A673 (cell line): Measurements from ENCODE around the gene TMEM178B. TPM values are rescaled to one million over a fixed set of nuclear protein-coding genes. Genes with fewer than 3 reads are reported as not detected.
"Not testable (repeated sequence)": the region's sequence is repeated elsewhere in the genome, so short reads cannot be mapped to it uniquely, and the experiment has no call there.

Source experiments
- BruUV-seq: library from RNA; stranded (reverse); fragments of 400-500 nt; replicated peaks from 2 replicates; lab custom pipeline; 2021; lab: Mats Ljungman, UMichigan
- CTCF ChIA-PET: fragments of 300-600 bp; sonication (Branson Sonifier 250); formaldehyde crosslinking; loops from one replicate; lab custom pipeline; 2022; ENCODE audit warnings: antibody characterized with exemption; lab: Charles Lee
- POLR2A ChIA-PET: fragments of 300-600 bp; sonication (Branson Sonifier 250); formaldehyde crosslinking; loops from one replicate; lab custom pipeline; 2022; ENCODE audit warnings: antibody characterized with exemption; ENCODE audit not compliant: low non-redundant PET; lab: Charles Lee
- DNase-seq: peaks from one replicate; pipeline ENCODE4 v3.0.0-alpha.2; 2015; ENCODE audit warnings: low spot score
- H3K27ac ChIP-seq: fragments of 200-600 bp; sonication (generic); 2 replicates; pipeline ENCODE4 v1.5.1; 2016; ENCODE audit warnings: mixed run types, low read depth, mild to moderate bottlenecking, mixed read lengths, antibody characterized with exemption, low read length; ENCODE audit not compliant: poor library complexity, severe bottlenecking
- H3K27me3 ChIP-seq: fragments of 200-600 bp; sonication (generic); replicated peaks from 2 replicates; pipeline ENCODE4 v1.6.1; 2017; ENCODE audit warnings: mixed run types, low read depth, mild to moderate bottlenecking, mixed read lengths, antibody characterized with exemption, low read length; ENCODE audit not compliant: insufficient read depth, poor library complexity
- H3K36me3 ChIP-seq: fragments of 200-600 bp; sonication (generic); 2 replicates; pipeline ENCODE4 v1.6.1; 2016; ENCODE audit warnings: mixed run types, mild to moderate bottlenecking, mixed read lengths, antibody characterized with exemption, low read length; ENCODE audit not compliant: insufficient read depth, poor library complexity, severe bottlenecking
- H3K4me1 ChIP-seq: fragments of 200-600 bp; sonication (generic); 2 replicates; pipeline ENCODE4 v1.6.1; 2017; ENCODE audit warnings: mixed run types, mild to moderate bottlenecking, mixed read lengths, antibody characterized with exemption, low read length; ENCODE audit not compliant: insufficient read depth, poor library complexity, severe bottlenecking
- H3K4me3 ChIP-seq: fragments of 200-600 bp; sonication (generic); 2 replicates; pipeline ENCODE4 v1.5.1; 2016; ENCODE audit warnings: low read depth, mixed run types, mild to moderate bottlenecking, mixed read lengths, low read length; ENCODE audit not compliant: poor library complexity, severe bottlenecking
- H3K9me3 ChIP-seq: fragments of 200-600 bp; sonication (generic); 2 replicates; pipeline ENCODE4 v1.6.1; 2016; ENCODE audit warnings: mixed run types, low read depth, mild to moderate bottlenecking, mixed read lengths, antibody characterized with exemption, low read length; ENCODE audit not compliant: poor library complexity, severe bottlenecking
- CTCF ChIP-seq: fragments of 300-800, 200-600 bp; sonication (generic); conservative IDR thresholded peaks from 2 replicates; pipeline ENCODE4 v1.5.1; 2017; ENCODE audit warnings: low read depth, mild to moderate bottlenecking, antibody characterized with exemption, low read length, moderate library complexity, mixed read lengths
- EZH2 ChIP-seq: fragments of 200-600 bp; sonication (generic); IDR thresholded peaks from 2 replicates; pipeline ENCODE4 v1.6.1; 2017; ENCODE audit warnings: borderline replicate concordance, low read depth, mild to moderate bottlenecking, mixed read lengths, antibody characterized with exemption, low read length; ENCODE audit not compliant: poor library complexity, severe bottlenecking
- intact Hi-C: fragments of 100-400 bp; cut with micrococcal nuclease; formaldehyde crosslinking; loops from one replicate; pipeline ENCODE4 v1.10.0; 2022; ENCODE audit not compliant: unreplicated experiment
- total RNA-seq: library from RNA; stranded (reverse); gene quantifications from 2 replicates; pipeline ENCODE4 v1.2.3, GENCODE V29; 2021

The TMEM178B gene
- total RNA-seq, 1 experiment from 2014 or later = 2.8 TPM

DNA sequence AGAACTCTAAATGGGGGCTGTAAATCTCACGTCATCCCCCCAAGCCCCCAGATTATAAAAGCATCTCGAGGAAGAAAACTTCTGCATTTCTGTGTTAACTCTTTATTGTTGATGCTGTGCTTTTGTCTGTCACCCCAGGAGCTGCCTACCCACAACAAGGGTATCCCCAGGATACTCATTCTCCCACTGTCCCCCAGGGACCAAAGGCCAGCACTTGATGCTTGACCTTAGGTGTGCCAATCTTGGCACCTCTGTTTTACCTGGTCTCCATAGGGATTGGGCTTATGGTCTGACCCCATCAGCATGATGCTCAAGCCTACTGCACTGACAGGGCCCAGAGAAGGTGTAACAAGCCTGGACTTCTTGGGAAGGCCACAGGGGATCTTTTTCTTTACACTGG is 251.4 kb downstream of the TMEM178B start:
- Histone ChIP-seq H3K36me3 (no peaks in the 10 kb centered on the region), H3K9me3 (no peaks in the 10 kb centered on the region), H3K27ac (no peak overlapping the region), H3K4me3 (no peak overlapping the region), H3K27me3 (no peaks in the 10 kb centered on the region), H3K4me1 (no peaks in the 10 kb centered on the region)
- CTCF ChIA-PET = no interaction called here
- BruUV-seq = no TSS peak
- DNase-seq = no peak
- POLR2A ChIA-PET = no interaction called here
- intact Hi-C loops = no loop called here
- TF ChIP-seq EZH2 = no peak
- no peak for TF ChIP-seq CTCF

DNA sequence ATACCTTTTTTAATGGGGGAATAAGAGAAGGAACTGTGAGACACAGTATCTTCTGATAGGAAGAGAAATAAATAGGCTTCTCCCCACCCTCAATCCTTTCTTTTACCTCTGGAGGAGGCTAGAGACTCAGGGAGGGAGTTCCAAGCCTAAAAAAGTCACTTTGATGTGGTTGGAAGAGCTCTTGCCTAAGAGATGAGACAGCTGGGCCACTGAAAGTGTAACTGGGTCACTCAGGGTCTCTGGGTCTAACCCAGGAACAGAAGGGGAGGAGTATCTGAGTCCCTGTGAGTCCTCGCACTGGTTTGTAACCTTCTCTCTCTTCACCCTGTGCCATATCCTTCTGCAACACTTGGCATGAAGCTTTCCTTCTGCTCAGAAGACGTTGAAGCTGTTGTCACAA is 254.4 kb downstream of the TMEM178B start:
- no peak for TF ChIP-seq EZH2
- TF ChIP-seq CTCF = no peak
- CTCF ChIA-PET = no interaction called here
- Histone ChIP-seq H3K4me1 (no peaks in the 10 kb centered on the region), H3K27me3 (no peaks in the 10 kb centered on the region), H3K9me3 (no peaks in the 10 kb centered on the region), H3K27ac (no peak overlapping the region), H3K36me3 (no peaks in the 10 kb centered on the region), H3K4me3 (no peak overlapping the region)
- POLR2A ChIA-PET = no interaction called here
- no TSS peak for BruUV-seq
- DNase-seq = no peak
- intact Hi-C loops = no loop called here

DNA sequence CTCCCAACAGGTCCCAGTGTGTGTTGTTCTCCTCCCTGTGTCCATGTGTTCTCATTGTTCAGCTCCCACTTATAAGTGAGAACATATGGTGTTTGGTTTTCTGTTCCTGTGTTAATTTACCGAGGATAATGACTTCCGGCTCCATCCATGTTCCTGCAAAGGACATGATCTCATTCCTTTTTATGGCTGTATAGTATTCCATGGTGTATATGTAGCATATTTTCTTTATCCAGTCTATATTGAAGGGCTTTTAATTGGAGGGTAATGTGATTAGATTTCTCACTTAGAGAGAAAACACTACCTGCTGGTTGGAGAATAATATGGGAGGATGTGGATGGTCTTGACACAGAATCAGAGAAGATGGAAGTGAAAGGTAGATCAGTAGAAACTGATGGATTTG is 256.4 kb downstream of the TMEM178B start:
- H3K4me1 ChIP-seq, H3K4me3 ChIP-seq, H3K27me3 ChIP-seq, H3K9me3 ChIP-seq, H3K36me3 ChIP-seq, H3K27ac ChIP-seq, CTCF ChIA-PET, POLR2A ChIA-PET, BruUV-seq, intact Hi-C loops, DNase-seq: not testable (repeated sequence)

- no peak for DNase-seq
- TF ChIP-seq EZH2 (no peak), CTCF (no peak)
- H3K36me3 ChIP-seq = no peaks in the 10 kb centered on the region
- no peaks in the 10 kb centered on the region for H3K4me1 ChIP-seq
- no peaks in the 10 kb centered on the region for H3K27me3 ChIP-seq
- intact Hi-C loops = no loop called here
- BruUV-seq = no TSS peak
- no peaks in the 10 kb centered on the region for H3K9me3 ChIP-seq
- H3K4me3 ChIP-seq = no peak overlapping the region
- CTCF ChIA-PET = no interaction called here
- POLR2A ChIA-PET = no interaction called here
- no peak overlapping the region for H3K27ac ChIP-seq
Observed at GRCh38 chr7:141333459-141333858, 259.6 kb downstream of the TMEM178B start.
